ENCODE measurements around the gene UQCRC2.
A peak's percentile ranks its signal among the peaks of the same experiment; 100 is the strongest.
"Not testable (repeated sequence)": the region's sequence is repeated elsewhere in the genome, so short reads cannot be mapped to it uniquely, and the experiment has no call there.

Gene UQCRC2

GRCh38 chr16:21952793-21953540, at the start of gene UQCRC2:
Gene UQCRC2 (plus strand): TSS chr16:21953361. CDS start chr16:21953424, 63 bp downstream.
- Histone ChIP-seq H3K27me3 (ENCODE audit: insufficient read depth, low read length, poor library complexity, severe bottlenecking) (peaks cover 4% of the 10 kb centered on the region), H3K4me2 (ENCODE audit: low read depth, low read length, poor library complexity, severe bottlenecking) (peak within 1 kb of the TSS; percentile 98), H3K4me1 (ENCODE audit: insufficient read depth, low read length, poor library complexity, severe bottlenecking) (peaks cover 40% of the 10 kb centered on the region), H3F3A (ENCODE audit: low read depth) (no peaks in the 10 kb centered on the region), H4K20me1 (ENCODE audit: insufficient read depth, low read length, poor library complexity, severe bottlenecking) (peaks cover 50% of the 10 kb centered on the region), H3K4me3 (ENCODE audit: low read length, poor library complexity, severe bottlenecking) (peak within 1 kb of the TSS; percentile 88), H3K9me3 (ENCODE audit: insufficient read depth, low read depth, low read length) (no peaks in the 10 kb centered on the region), H3K9ac (ENCODE audit: low read depth, low read length, poor library complexity, severe bottlenecking) (peak within 1 kb of the TSS; percentile 93), H2AFZ (ENCODE audit: low read length) (peak within 1 kb of the TSS; percentile 97), H3K9me2 (replicated peaks; ENCODE audit: low read depth, low read length) (no peaks in the 10 kb centered on the region), H3K36me3 (ENCODE audit: insufficient read depth, low read length) (peaks cover 10% of the 10 kb centered on the region; the same call in 1 of the 2 replicates), H3K79me2 (ENCODE audit: insufficient read depth, low read length) (peaks cover 68% of the 10 kb centered on the region)
- no peak for TF ChIP-seq EZH2phosphoT487 (IDR thresholded peaks at IDR 0.05; ENCODE audit: borderline replicate concordance)
- no peak for TF ChIP-seq CTCF (conservative IDR thresholded peaks at IDR 0.05; ENCODE audit: low read length)

- H3K9me3 ChIP-seq (ENCODE audit: insufficient read depth, low read depth, low read length); H3K4me3 ChIP-seq (ENCODE audit: low read length, poor library complexity, severe bottlenecking); H3K27me3 ChIP-seq (ENCODE audit: insufficient read depth, low read length, poor library complexity, severe bottlenecking); H2AFZ ChIP-seq (ENCODE audit: low read length); H4K20me1 ChIP-seq (ENCODE audit: insufficient read depth, low read length, poor library complexity, severe bottlenecking); H3K9ac ChIP-seq (ENCODE audit: low read depth, low read length, poor library complexity, severe bottlenecking); H3K79me2 ChIP-seq (ENCODE audit: insufficient read depth, low read length); H3K9me2 ChIP-seq (replicated peaks; ENCODE audit: low read depth, low read length); H3K4me2 ChIP-seq (ENCODE audit: low read depth, low read length, poor library complexity, severe bottlenecking); H3F3A ChIP-seq (ENCODE audit: low read depth); H3K36me3 ChIP-seq (ENCODE audit: insufficient read depth, low read length); H3K4me1 ChIP-seq (ENCODE audit: insufficient read depth, low read length, poor library complexity, severe bottlenecking): not testable (repeated sequence)
These were observed 20.5 kb upstream of the UQCRC2 start for GRCh38 chr16:21932650-21933049.

- H3K27me3 ChIP-seq (ENCODE audit: insufficient read depth, low read length, poor library complexity, severe bottlenecking); H3K9ac ChIP-seq (ENCODE audit: low read depth, low read length, poor library complexity, severe bottlenecking); H3K9me2 ChIP-seq (replicated peaks; ENCODE audit: low read depth, low read length); H3F3A ChIP-seq (ENCODE audit: low read depth); H3K36me3 ChIP-seq (ENCODE audit: insufficient read depth, low read length); H2AFZ ChIP-seq (ENCODE audit: low read length); H3K4me2 ChIP-seq (ENCODE audit: low read depth, low read length, poor library complexity, severe bottlenecking); H3K9me3 ChIP-seq (ENCODE audit: insufficient read depth, low read depth, low read length); H3K79me2 ChIP-seq (ENCODE audit: insufficient read depth, low read length); H4K20me1 ChIP-seq (ENCODE audit: insufficient read depth, low read length, poor library complexity, severe bottlenecking); H3K4me1 ChIP-seq (ENCODE audit: insufficient read depth, low read length, poor library complexity, severe bottlenecking); H3K4me3 ChIP-seq (ENCODE audit: low read length, poor library complexity, severe bottlenecking): not testable (repeated sequence)
These were observed 19.8 kb upstream of the UQCRC2 start for GRCh38 chr16:21933316-21933715.

GRCh38 chr16:21933790-21934189, 19.4 kb upstream of the UQCRC2 start:
- H3K4me2 ChIP-seq (ENCODE audit: low read depth, low read length, poor library complexity, severe bottlenecking); H3K36me3 ChIP-seq (ENCODE audit: insufficient read depth, low read length); H2AFZ ChIP-seq (ENCODE audit: low read length); H3K9me2 ChIP-seq (replicated peaks; ENCODE audit: low read depth, low read length); H3K79me2 ChIP-seq (ENCODE audit: insufficient read depth, low read length); H3K4me1 ChIP-seq (ENCODE audit: insufficient read depth, low read length, poor library complexity, severe bottlenecking); H3K27me3 ChIP-seq (ENCODE audit: insufficient read depth, low read length, poor library complexity, severe bottlenecking); H4K20me1 ChIP-seq (ENCODE audit: insufficient read depth, low read length, poor library complexity, severe bottlenecking); H3F3A ChIP-seq (ENCODE audit: low read depth); H3K9me3 ChIP-seq (ENCODE audit: insufficient read depth, low read depth, low read length); H3K4me3 ChIP-seq (ENCODE audit: low read length, poor library complexity, severe bottlenecking); H3K9ac ChIP-seq (ENCODE audit: low read depth, low read length, poor library complexity, severe bottlenecking): not testable (repeated sequence)

GRCh38 chr16:21936216-21936615, 16.9 kb upstream of the UQCRC2 start:
- not testable (repeated sequence) for H3K4me3 ChIP-seq (ENCODE audit: low read length, poor library complexity, severe bottlenecking); H3K9me2 ChIP-seq (replicated peaks; ENCODE audit: low read depth, low read length); H3K9ac ChIP-seq (ENCODE audit: low read depth, low read length, poor library complexity, severe bottlenecking); H3K79me2 ChIP-seq (ENCODE audit: insufficient read depth, low read length); H3K36me3 ChIP-seq (ENCODE audit: insufficient read depth, low read length); H2AFZ ChIP-seq (ENCODE audit: low read length); H3K4me2 ChIP-seq (ENCODE audit: low read depth, low read length, poor library complexity, severe bottlenecking); H3K9me3 ChIP-seq (ENCODE audit: insufficient read depth, low read depth, low read length); H3K27me3 ChIP-seq (ENCODE audit: insufficient read depth, low read length, poor library complexity, severe bottlenecking); H3F3A ChIP-seq (ENCODE audit: low read depth); H3K4me1 ChIP-seq (ENCODE audit: insufficient read depth, low read length, poor library complexity, severe bottlenecking); H4K20me1 ChIP-seq (ENCODE audit: insufficient read depth, low read length, poor library complexity, severe bottlenecking)

Measured in Loucy (cell line).